Caco-2 (cell line): ENCODE data around the gene RCC1. TPM values are rescaled to one million over a fixed set of nuclear protein-coding genes. Genes with fewer than 3 reads are reported as not detected.

Experiments used
- BruUV-seq: library from RNA; stranded (reverse); fragments of 400-500 nt; replicated peaks from 2 replicates; lab custom pipeline; 2021; lab: Mats Ljungman, UMichigan
- CTCF ChIA-PET: fragments of 300-600 bp; sonication (Branson Sonifier 250); formaldehyde crosslinking; loops from one replicate; lab custom pipeline; 2022; ENCODE audit warnings: antibody characterized with exemption; lab: Charles Lee
- POLR2A ChIA-PET: fragments of 300-600 bp; sonication (Branson Sonifier 250); formaldehyde crosslinking; loops from one replicate; lab custom pipeline; 2022; ENCODE audit warnings: antibody characterized with exemption; lab: Charles Lee
- DNase-seq, 2 experiments: peaks; one replicate each; pipeline versions ENCODE4 v3.0.0 to v3.0.0-alpha.2; 2020 to 2022
- H3K27me3 ChIP-seq: replicated peaks from 2 replicates; pipeline ENCODE4 v1.6.0; 2011; ENCODE audit warnings: low read length; ENCODE audit not compliant: control insufficient read depth, insufficient read depth
- H3K36me3 ChIP-seq: 2 replicates; pipeline ENCODE4 v1.5.1; 2011; ENCODE audit warnings: low read length; ENCODE audit not compliant: control insufficient read depth, insufficient read depth
- H3K4me1 ChIP-seq: fragments of 250-450 bp; sonication (Bioruptor Pico); 2 replicates; pipeline ENCODE4 v1.5.1; 2020; ENCODE audit warnings: mild to moderate bottlenecking
- H3K4me3 ChIP-seq: 2 replicates; pipeline ENCODE4 v1.5.1; 2011; ENCODE audit warnings: low read depth, mild to moderate bottlenecking, control low read depth, low read length
- H3K9me3 ChIP-seq: fragments of 250-450 bp; sonication (Bioruptor Pico); 2 replicates; pipeline ENCODE4 v1.5.1; 2020; ENCODE audit warnings: mild to moderate bottlenecking, moderate library complexity
- H3K27ac Mint-ChIP-seq: one replicate; pipeline ENCODE4 v1.8.0; 2022; ENCODE audit warnings: mixed read lengths; ENCODE audit not compliant: unreplicated experiment
- H3K27me3 Mint-ChIP-seq: one replicate; pipeline ENCODE4 v1.8.0; 2022; ENCODE audit warnings: mixed read lengths; ENCODE audit not compliant: insufficient read depth, unreplicated experiment
- H3K36me3 Mint-ChIP-seq: one replicate; pipeline ENCODE4 v1.8.0; 2022; ENCODE audit warnings: mild to moderate bottlenecking, mixed read lengths; ENCODE audit not compliant: insufficient read depth, unreplicated experiment
- H3K4me1 Mint-ChIP-seq: one replicate; pipeline ENCODE4 v1.8.0; 2022; ENCODE audit warnings: low read depth, mixed read lengths; ENCODE audit not compliant: unreplicated experiment
- H3K4me3 Mint-ChIP-seq: one replicate; pipeline ENCODE4 v1.8.0; 2022; ENCODE audit warnings: mild to moderate bottlenecking, moderate library complexity, mixed read lengths; ENCODE audit not compliant: unreplicated experiment
- H3K9me3 Mint-ChIP-seq: one replicate; pipeline ENCODE4 v1.8.0; 2022; ENCODE audit warnings: mixed read lengths; ENCODE audit not compliant: unreplicated experiment
- CTCF ChIP-seq, 2 experiments: fragments of 200-600 bp in 1 of 2; IDR thresholded peaks; 1 replicate in 1 of 2; 2 replicates in 1 of 2; pipeline versions ENCODE4 v1.5.1 to v1.8.0; 2011 to 2022; ENCODE audit warnings: antibody characterized with exemption in 1 of 2, control low read depth in 1 of 2, inconsistent platforms in 1 of 2, low read depth in 1 of 2, low read length in 1 of 2, mild to moderate bottlenecking in 1 of 2, moderate library complexity in 1 of 2; ENCODE audit not compliant: insufficient read depth in 1 of 2, severe bottlenecking in 1 of 2, unreplicated experiment in 1 of 2
- intact Hi-C: fragments of 100-400 bp; cut with micrococcal nuclease; formaldehyde crosslinking; loops from one replicate; pipeline ENCODE4 v1.10.0; 2022; ENCODE audit not compliant: unreplicated experiment
- total RNA-seq: library from RNA; stranded (reverse); gene quantifications from 2 replicates; pipeline ENCODE4 v1.2.3, GENCODE V29; 2022

The RCC1 gene
- total RNA-seq, 1 experiment from 2014 or later: 52.1 TPM

GRCh38 chr1:28579401-28579800 lies 73.6 kb downstream of the RCC1 start:
- no peak for TF ChIP-seq CTCF (IDR thresholded peaks at IDR 0.05; ENCODE audit: insufficient read depth in 1 of 2, low read depth in 1 of 2, low read length in 1 of 2, severe bottlenecking in 1 of 2, unreplicated experiment in 1 of 2)
- no peaks in the 10 kb centered on the region for H3K27me3 ChIP-seq
- peaks cover 6% of the 10 kb centered on the region for H3K4me1 Mint-ChIP-seq
- H3K27me3 Mint-ChIP-seq: no peaks in the 10 kb centered on the region
- H3K36me3 ChIP-seq: peaks cover 4% of the 10 kb centered on the region
- DNase-seq: no peak
- no peaks in the 10 kb centered on the region for H3K9me3 Mint-ChIP-seq
- CTCF ChIA-PET: no interaction called here
- H3K4me3 ChIP-seq: no peak overlapping the region
- H3K27ac Mint-ChIP-seq: peak overlapping the region; percentile 88
- POLR2A ChIA-PET: interaction anchor here (0.7 kb wide), 1 partner anchor 61 kb away, joined by 10 read pairs; no protein-coding TSS in a partner anchor
- peaks cover 5% of the 10 kb centered on the region; the same call in 1 of the 2 replicates for H3K4me1 ChIP-seq
- intact Hi-C loops: no loop called here
- H3K36me3 Mint-ChIP-seq: peaks cover 71% of the 10 kb centered on the region
- H3K4me3 Mint-ChIP-seq: peak overlapping the region; percentile 85
- no peaks in the 10 kb centered on the region for H3K9me3 ChIP-seq
- BruUV-seq: no TSS peak

DNA sequence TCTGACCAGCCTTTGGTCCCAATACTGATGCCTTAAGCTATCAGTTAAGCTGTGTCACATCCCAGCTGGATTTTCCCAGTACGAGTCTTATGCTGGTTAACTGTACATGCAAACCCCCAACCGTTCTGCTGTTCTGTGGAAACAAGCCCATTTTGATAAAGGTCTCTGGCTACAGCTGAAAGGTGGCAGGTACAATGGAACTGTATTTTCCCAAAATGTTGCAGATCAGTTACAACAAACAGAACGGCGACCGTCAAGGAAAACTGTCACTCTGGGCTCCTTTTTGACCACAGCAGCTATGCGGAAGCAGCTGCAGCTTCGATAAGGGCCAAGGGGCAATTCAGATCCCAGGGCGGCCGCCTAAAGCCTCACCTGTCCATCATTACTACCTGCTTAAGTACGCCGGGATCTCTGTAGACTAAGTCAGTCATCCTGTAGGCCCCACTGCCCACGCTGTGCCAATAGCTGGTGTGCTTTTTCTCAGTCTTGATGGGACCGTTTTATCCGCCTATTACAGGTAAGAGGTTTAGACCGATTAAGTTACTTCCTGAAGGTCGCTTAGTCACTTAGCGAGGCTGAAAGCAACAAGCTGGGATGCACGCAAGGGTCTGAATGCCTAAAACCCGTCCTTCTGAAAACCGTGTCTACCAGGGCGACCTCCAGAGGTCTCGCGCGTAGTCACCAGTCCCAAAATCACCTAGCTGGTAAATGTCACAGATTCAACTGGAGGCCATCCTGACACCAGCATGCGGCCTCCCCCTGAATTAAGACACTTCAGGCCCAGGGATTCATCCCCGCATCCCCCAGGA lies 75.1 kb downstream of the RCC1 start:
- no peak for TF ChIP-seq CTCF (IDR thresholded peaks at IDR 0.05; ENCODE audit: insufficient read depth in 1 of 2, low read depth in 1 of 2, low read length in 1 of 2, severe bottlenecking in 1 of 2, unreplicated experiment in 1 of 2)
- peaks cover 4% of the 10 kb centered on the region for H3K36me3 ChIP-seq
- Mint-ChIP-seq H3K36me3 (peaks cover 65% of the 10 kb centered on the region), H3K9me3 (no peaks in the 10 kb centered on the region), H3K27ac (peak overlapping the region; percentile 88), H3K4me1 (peaks cover 11% of the 10 kb centered on the region), H3K27me3 (no peaks in the 10 kb centered on the region), H3K4me3 (peak overlapping the region; percentile 85)
- H3K9me3 ChIP-seq: no peaks in the 10 kb centered on the region
- intact Hi-C loops: loop anchor here (2.0 kb wide), 2 partner anchors 28 to 62 kb away; partner anchors contain the start of gene TRNAU1AP
- BruUV-seq: TSS peak; percentile 65
- ChIA-PET CTCF (interaction anchor here (0.8 to 1.6 kb wide), 4 partner anchors 22 to 62 kb away, joined by 4 to 8 read pairs (median 6); partner anchors contain the start of gene TAF12), POLR2A (interaction anchor here (0.5 to 2.6 kb wide), 19 partner anchors 9 to 293 kb away, joined by 3 to 30 read pairs (median 6); partner anchors contain the start of genes RAB42, RCC1, TAF12 and TRNAU1AP)
- DNase-seq: peak; percentile 42 to 43
- peak overlapping the region; percentile 73 for H3K4me3 ChIP-seq
- no peaks in the 10 kb centered on the region for H3K27me3 ChIP-seq
- peaks cover 5% of the 10 kb centered on the region; the same call in 1 of the 2 replicates for H3K4me1 ChIP-seq

DNA sequence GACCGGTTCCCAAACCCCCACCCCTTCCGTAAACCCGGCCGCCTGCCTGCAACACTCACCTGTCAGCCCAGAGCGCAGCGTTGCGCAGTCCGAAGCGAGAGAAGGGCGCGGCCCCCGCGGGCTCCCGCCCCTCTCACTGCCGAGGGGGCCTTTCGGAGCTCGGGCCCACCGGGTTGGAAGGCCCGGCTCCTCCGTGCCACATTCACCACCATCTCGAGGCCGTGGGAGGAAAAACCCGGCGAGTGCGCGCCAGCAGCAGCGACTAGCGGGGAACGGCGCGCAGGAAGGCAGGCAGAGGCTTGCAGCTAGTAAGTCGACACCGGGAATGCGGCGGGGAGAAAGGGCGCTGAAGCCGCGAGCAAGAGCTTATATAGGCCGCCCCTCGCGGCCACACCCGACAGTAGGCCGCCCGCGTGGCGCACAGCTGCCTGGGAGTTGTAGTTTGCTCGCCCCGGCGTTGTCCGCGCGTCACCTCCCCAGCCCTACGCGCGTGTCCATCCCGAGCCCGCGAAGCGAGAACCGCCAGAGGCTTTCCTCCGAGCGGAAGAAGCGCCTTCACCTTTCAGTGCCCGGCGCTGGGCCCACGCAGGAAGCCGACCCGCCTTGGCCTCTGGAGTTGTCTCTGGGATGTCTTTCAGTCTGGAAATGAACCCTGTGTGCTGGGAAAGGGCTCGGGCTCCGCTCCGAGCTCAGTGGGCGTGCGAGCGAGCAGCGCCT lies 75.8 kb downstream of the RCC1 start:
- Mint-ChIP-seq H3K4me3 (peak overlapping the region; percentile 85), H3K9me3 (no peaks in the 10 kb centered on the region), H3K27ac (peak overlapping the region; percentile 88), H3K4me1 (peaks cover 11% of the 10 kb centered on the region), H3K27me3 (no peaks in the 10 kb centered on the region), H3K36me3 (peaks cover 57% of the 10 kb centered on the region)
- peak; percentile 91 to 92 for DNase-seq
- ChIA-PET CTCF (interaction anchor here (0.6 to 1.6 kb wide), 5 partner anchors 21 to 337 kb away, joined by 3 to 8 read pairs (median 5); partner anchors contain the start of gene TAF12), POLR2A (interaction anchor here (0.6 to 2.6 kb wide), 23 partner anchors 9 to 493 kb away, joined by 3 to 30 read pairs (median 5); partner anchors contain the start of genes EYA3, MED18, RAB42 and RCC1)
- peaks cover 4% of the 10 kb centered on the region for H3K36me3 ChIP-seq
- no peaks in the 10 kb centered on the region for H3K9me3 ChIP-seq
- no peak for TF ChIP-seq CTCF (IDR thresholded peaks at IDR 0.05; ENCODE audit: insufficient read depth in 1 of 2, low read depth in 1 of 2, low read length in 1 of 2, severe bottlenecking in 1 of 2, unreplicated experiment in 1 of 2)
- intact Hi-C loops: loop anchor here (2.0 kb wide), 2 partner anchors 29 to 63 kb away; partner anchors contain the start of gene TRNAU1AP
- H3K4me1 ChIP-seq: peaks cover 5% of the 10 kb centered on the region; the same call in 1 of the 2 replicates
- no peaks in the 10 kb centered on the region for H3K27me3 ChIP-seq
- peak overlapping the region; percentile 73 for H3K4me3 ChIP-seq
- BruUV-seq: no TSS peak
